Stromal cell of bone marrow (primary cell): ENCODE measurements around the gene PRKAB2.
"Not testable (repeated sequence)": the region's sequence is repeated elsewhere in the genome, so short reads cannot be mapped to it uniquely, and the experiment has no call there.

Experiments
- DNase-seq: peaks from one replicate; pipeline ENCODE4 v3.0.0-alpha.2; 2012; ENCODE audit warnings: low read depth

Gene PRKAB2

DNA sequence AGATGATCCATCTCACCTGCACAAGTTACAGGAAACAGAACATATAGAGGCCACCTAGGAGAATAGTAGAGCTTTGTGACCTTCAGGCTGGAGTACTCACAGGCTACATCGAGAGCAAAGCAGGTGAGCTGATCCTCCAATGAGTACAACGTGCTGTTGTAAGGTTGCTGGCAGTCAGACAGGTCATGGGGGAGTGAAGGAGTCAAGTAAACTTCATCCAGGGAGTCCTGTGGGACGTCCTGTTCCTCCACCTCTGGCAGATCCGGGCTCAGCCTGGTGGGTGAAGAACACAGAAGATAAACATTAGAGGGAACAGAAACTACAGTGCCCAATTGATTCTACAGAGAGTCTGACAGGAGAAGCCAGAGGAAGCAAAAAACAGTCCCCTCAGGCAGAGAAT lies 62.5 kb downstream of the PRKAB2 start:
- DNase-seq, result no peak

DNA sequence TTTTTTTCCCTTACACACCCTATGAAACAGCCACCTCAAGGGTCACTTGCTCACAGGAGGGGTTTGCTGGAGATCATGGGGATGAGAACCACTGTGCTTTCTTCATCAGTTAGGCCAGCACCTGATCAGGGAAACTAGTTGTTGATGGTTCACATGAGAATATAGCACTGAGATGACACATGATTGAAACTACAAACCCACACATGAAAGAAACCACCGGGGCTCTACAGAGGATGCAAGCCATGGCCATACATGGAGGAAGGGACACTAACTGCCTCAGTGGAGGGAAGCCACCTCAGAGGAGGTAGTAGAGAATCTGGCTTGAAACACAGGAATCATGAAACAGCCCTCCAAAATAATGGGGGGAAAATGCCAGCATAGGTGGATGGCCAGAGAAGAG lies 63.2 kb downstream of the PRKAB2 start:
- no peak for DNase-seq

DNA sequence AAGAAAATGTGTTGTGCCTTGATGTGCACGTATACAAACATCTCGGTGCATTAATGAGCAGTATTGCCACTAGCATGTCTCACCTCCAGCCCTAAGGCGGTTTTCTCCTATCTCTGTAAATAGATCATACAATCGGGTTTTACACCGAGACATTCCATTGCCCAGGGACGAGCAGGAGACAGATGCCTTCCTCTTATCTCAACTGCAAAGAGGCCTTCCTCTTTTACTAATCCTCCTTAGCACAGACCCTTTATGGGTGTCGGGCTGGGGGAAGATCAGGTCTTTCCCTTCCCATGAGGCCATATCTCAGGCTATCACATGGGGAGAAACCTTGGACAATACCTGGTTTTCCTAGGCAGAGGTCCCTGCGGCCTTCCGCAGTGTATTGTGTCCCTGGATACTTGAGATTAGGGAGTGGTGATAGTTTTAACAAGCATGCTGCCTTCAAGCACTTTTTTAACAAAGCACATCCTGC lies 65.8 kb downstream of the PRKAB2 start:
- DNase-seq, result not testable (repeated sequence)

DNA sequence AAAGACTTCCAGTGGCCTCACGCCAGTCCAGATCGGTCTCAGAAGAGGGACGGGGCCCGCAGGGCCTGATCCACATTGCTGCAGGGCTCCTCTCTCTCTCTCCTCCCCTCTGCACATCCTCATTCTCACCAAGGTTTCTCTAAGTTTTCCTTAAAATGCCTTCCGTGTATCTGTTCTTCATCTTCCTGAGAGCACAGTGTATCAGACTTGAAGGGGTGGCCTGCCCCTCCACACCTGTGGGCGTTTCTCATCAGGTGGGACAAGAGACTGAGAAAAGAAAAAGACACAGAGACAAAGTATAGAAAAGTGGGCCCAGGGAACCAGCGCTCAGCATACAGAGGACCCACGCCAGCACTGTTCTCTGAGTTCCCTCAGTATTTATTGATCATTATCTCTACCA lies 66.4 kb downstream of the PRKAB2 start:
- DNase-seq, result no peak
